IMR-90 (cell line): ENCODE results near the gene CEP72. TPM values are rescaled to one million over a fixed set of nuclear protein-coding genes. Genes with fewer than 3 reads are reported as not detected.

ENCODE experiments used
- ATAC-seq: fragments of 200-7000 bp; cut with Tn5 transposase; 2 replicates; pipeline ENCODE4 v1.9.1; 2020; ENCODE audit warnings: low read depth, mild to moderate bottlenecking, moderate library complexity
- BruUV-seq: library from RNA; stranded (reverse); fragments of 400-500 nt; replicated peaks from 2 replicates; lab custom pipeline; 2021; lab: Mats Ljungman, UMichigan
- CTCF ChIA-PET: fragments of 300-600 bp; formaldehyde crosslinking; extraction: SDS; loops from one replicate; lab custom pipeline; 2021; ENCODE audit warnings: antibody characterized with exemption; lab: Yijun Ruan, JAX
- POLR2A ChIA-PET: fragments of 300-600 bp; sonication (Branson Sonifier 250); formaldehyde crosslinking; loops from one replicate; lab custom pipeline; 2022; ENCODE audit warnings: antibody characterized with exemption; ENCODE audit not compliant: unreplicated experiment; lab: Charles Lee
- DNase-seq: peaks from one replicate; pipeline ENCODE4 v3.0.0; 2013
- H2AFZ ChIP-seq: replicated peaks from 2 replicates; pipeline ENCODE3; 2013; ENCODE audit warnings: low read length, mild to moderate bottlenecking; ENCODE audit not compliant: poor library complexity
- H2AK5ac ChIP-seq: 2 replicates; pipeline ENCODE4 v1.6.1; 2013; ENCODE audit warnings: low read depth, low read length, inconsistent platforms
- H2AK9ac ChIP-seq: replicated peaks from 2 replicates; pipeline ENCODE3; 2013; ENCODE audit warnings: mild to moderate bottlenecking, low read depth, low read length, moderate library complexity; ENCODE audit not compliant: poor library complexity
- H2BK120ac ChIP-seq: 2 replicates; pipeline ENCODE4 v1.6.1; 2013; ENCODE audit warnings: low read depth, low read length, inconsistent platforms
- H2BK15ac ChIP-seq: 3 replicates; pipeline ENCODE4 v1.6.1; 2013; ENCODE audit warnings: low read depth, low read length, inconsistent platforms
- H2BK20ac ChIP-seq: 2 replicates; pipeline ENCODE4 v1.6.1; 2013; ENCODE audit warnings: low read depth, mild to moderate bottlenecking, inconsistent platforms, low read length, moderate library complexity
- H2BK5ac ChIP-seq: 2 replicates; pipeline ENCODE4 v1.6.1; 2013; ENCODE audit warnings: mild to moderate bottlenecking, low read depth, low read length, inconsistent platforms; ENCODE audit not compliant: poor library complexity, severe bottlenecking
- H3K14ac ChIP-seq: replicated peaks from 2 replicates; pipeline ENCODE4 v1.6.1; 2013; ENCODE audit warnings: low read depth, low read length, inconsistent platforms
- H3K18ac ChIP-seq: 2 replicates; pipeline ENCODE4 v1.6.1; 2013; ENCODE audit warnings: low read depth, low read length, control low read depth
- H3K23ac ChIP-seq: 2 replicates; pipeline ENCODE4 v1.6.1; 2013; ENCODE audit warnings: low read depth, low read length, inconsistent platforms
- H3K27ac ChIP-seq: 2 replicates; pipeline ENCODE4 v1.5.1; 2013; ENCODE audit warnings: mild to moderate bottlenecking, control low read depth, low read length; ENCODE audit not compliant: insufficient read depth
- H3K27me3 ChIP-seq: 2 replicates; pipeline ENCODE4 v1.6.1; 2013; ENCODE audit warnings: low read length; ENCODE audit not compliant: control insufficient read depth, insufficient read depth
- H3K36me3 ChIP-seq: 2 replicates; pipeline ENCODE4 v1.6.1; 2013; ENCODE audit warnings: low read length, mixed read lengths; ENCODE audit not compliant: control insufficient read depth, insufficient read depth
- H3K4ac ChIP-seq: 2 replicates; pipeline ENCODE4 v1.6.1; 2013; ENCODE audit warnings: low read depth, low read length, inconsistent platforms
- H3K4me1 ChIP-seq: 2 replicates; pipeline ENCODE4 v1.6.1; 2013; ENCODE audit warnings: low read length, mixed read lengths; ENCODE audit not compliant: control insufficient read depth, insufficient read depth
- H3K4me2 ChIP-seq: 2 replicates; pipeline ENCODE4 v1.6.1; 2013; ENCODE audit warnings: low read depth, mild to moderate bottlenecking, control low read depth, low read length, moderate library complexity
- H3K4me3 ChIP-seq: 2 replicates; pipeline ENCODE4 v1.5.1; 2013; ENCODE audit warnings: low read depth, mild to moderate bottlenecking, control low read depth, low read length, moderate library complexity; ENCODE audit not compliant: insufficient read depth
- H3K56ac ChIP-seq: 2 replicates; pipeline ENCODE4 v1.6.1; 2013; ENCODE audit warnings: low read length, inconsistent platforms; ENCODE audit not compliant: insufficient read depth; ENCODE audit errors: extremely low read depth
- H3K79me1 ChIP-seq, 2 experiments: 2 replicates each; pipeline ENCODE4 v1.6.1; 2013; ENCODE audit warnings: low read length in 2 of 2, inconsistent platforms in 1 of 2, low read depth in 1 of 2
- H3K9ac ChIP-seq: 2 replicates; pipeline ENCODE4 v1.6.1; 2013; ENCODE audit warnings: low read depth, low read length, control low read depth
- H3K9me1 ChIP-seq: 2 replicates; pipeline ENCODE4 v1.6.1; 2013; ENCODE audit warnings: low read length, inconsistent platforms; ENCODE audit not compliant: insufficient read depth
- H3K9me3 ChIP-seq: 2 replicates; pipeline ENCODE4 v1.6.1; 2013; ENCODE audit warnings: low read length; ENCODE audit not compliant: control insufficient read depth, insufficient read depth
- H4K20me1 ChIP-seq: 2 replicates; pipeline ENCODE4 v1.6.1; 2013; ENCODE audit warnings: low read length, inconsistent platforms; ENCODE audit not compliant: insufficient read depth
- H4K5ac ChIP-seq: 2 replicates; pipeline ENCODE4 v1.6.1; 2013; ENCODE audit warnings: mild to moderate bottlenecking, low read depth, low read length, control low read depth
- H4K8ac ChIP-seq, 2 experiments: 2 replicates each; pipeline ENCODE4 v1.6.1; 2013; ENCODE audit warnings: low read depth in 2 of 2, low read length in 2 of 2, control low read depth in 1 of 2, inconsistent platforms in 1 of 2
- H4K91ac ChIP-seq: 2 replicates; pipeline ENCODE4 v1.6.1; 2013; ENCODE audit warnings: low read depth, low read length, inconsistent platforms; ENCODE audit not compliant: insufficient read depth
- BHLHE40 ChIP-seq: fragments of 150-350 bp; IDR thresholded peaks from 2 replicates; pipeline ENCODE4 v1.6.1; 2016; ENCODE audit warnings: mild to moderate bottlenecking, low read depth, low read length
- CEBPB ChIP-seq: IDR thresholded peaks from 2 replicates; pipeline ENCODE4 v1.6.1; 2012; ENCODE audit warnings: low read depth, low read length, improper control_type of control experiment
- CHD1 ChIP-seq: IDR thresholded peaks from 2 replicates; pipeline ENCODE4 v1.6.1; 2012; ENCODE audit warnings: low read depth, low read length, improper control_type of control experiment
- FOS ChIP-seq: fragments of 150-350 bp; IDR thresholded peaks from 2 replicates; pipeline ENCODE4 v1.6.1; 2016; ENCODE audit warnings: low read depth, low read length
- MAFK ChIP-seq: IDR thresholded peaks from 2 replicates; pipeline ENCODE4 v1.6.1; 2012; ENCODE audit warnings: low read depth, low read length, improper control_type of control experiment
- MAZ ChIP-seq: IDR thresholded peaks from 2 replicates; pipeline ENCODE4 v1.6.1; 2012; ENCODE audit warnings: low read depth, mild to moderate bottlenecking, low read length, improper control_type of control experiment, moderate library complexity, borderline replicate concordance
- MXI1 ChIP-seq: IDR thresholded peaks from 2 replicates; pipeline ENCODE4 v1.6.1; 2012; ENCODE audit warnings: low read depth, mild to moderate bottlenecking, low read length, moderate library complexity, borderline replicate concordance
- NFE2L2 ChIP-seq: fragments of 150-350 bp; IDR thresholded peaks from 2 replicates; pipeline ENCODE4 v1.6.1; 2016; ENCODE audit warnings: low read depth, mild to moderate bottlenecking, low read length
- POLR2A ChIP-seq: IDR thresholded peaks from 2 replicates; pipeline ENCODE4 v1.6.1; 2012; ENCODE audit warnings: mild to moderate bottlenecking, low read depth, low read length
- RAD21 ChIP-seq: IDR thresholded peaks from 2 replicates; pipeline ENCODE4 v1.6.1; 2012; ENCODE audit warnings: low read length, improper control_type of control experiment
- RCOR1 ChIP-seq: IDR thresholded peaks from 2 replicates; pipeline ENCODE4 v1.6.1; 2012; ENCODE audit warnings: mild to moderate bottlenecking, low read length, improper control_type of control experiment; ENCODE audit not compliant: insufficient replicate concordance
- RFX5 ChIP-seq: IDR thresholded peaks from 2 replicates; pipeline ENCODE4 v1.8.0; 2012; ENCODE audit warnings: low read depth, mild to moderate bottlenecking, low read length, moderate library complexity
- SMC3 ChIP-seq: fragments of 150-350 bp; IDR thresholded peaks from 2 replicates; pipeline ENCODE4 v1.6.1; 2016; ENCODE audit warnings: low read depth, mild to moderate bottlenecking, antibody characterized with exemption, low read length, moderate library complexity
- WGBS, 2 experiments: methylation state at CpG; one replicate each; pipeline versions ENCODE4 v1.1.5 to v1.1.7; 2013; ENCODE audit warnings: missing lambda C conversion rate in 2 of 2; ENCODE audit not compliant: insufficient read length in 1 of 2; ENCODE audit errors: extremely low coverage in 2 of 2; 5-methylcytosine and 5-hydroxymethylcytosine counted together
- dilution Hi-C: fragments of 300-500 bp; cut with HindIII; formaldehyde crosslinking; loops from one replicate; pipeline ENCODE4 v1.14.3; 2018; ENCODE audit warnings: low sequenced_read_pairs; ENCODE audit not compliant: unreplicated experiment
- in situ Hi-C: fragments of 300-500 bp; cut with MboI; formaldehyde crosslinking; loops from 3 replicates; pipeline ENCODE4 v1.14.3; 2019; ENCODE audit warnings: low sequenced_read_pairs, inconsistent platforms, mixed read lengths
- intact Hi-C: fragments of 100-400 bp; cut with micrococcal nuclease; formaldehyde crosslinking; loops from 2 replicates; pipeline ENCODE4 v1.10.0; 2022
- polyA plus RNA-seq, 3 experiments: library from polyadenylated mRNA; depleted of rRNA; stranded (reverse); fragments of >200 nt; gene quantifications; 2 replicates each; pipeline ENCODE4 v1.2.3, GENCODE V29; 2012; ENCODE audit warnings: low replicate concordance in 1 of 3
- total RNA-seq: library from RNA; depleted of rRNA; stranded (reverse); fragments of >200 nt; gene quantifications from 2 replicates; pipeline ENCODE4 v1.2.3, GENCODE V29; 2012
- TF ChIP-seq, protein P1 (sequence below): fragments of 150-350 bp; IDR thresholded peaks from 2 replicates; pipeline ENCODE4 v1.6.1; 2017; ENCODE audit warnings: mild to moderate bottlenecking, antibody characterized with exemption, low read length, low read depth
- TF ChIP-seq, protein P2 (sequence below): fragments of 150-350 bp; IDR thresholded peaks from 2 replicates; pipeline ENCODE4 v1.6.1; 2016; ENCODE audit warnings: low read depth, mild to moderate bottlenecking, low read length, moderate library complexity, borderline replicate concordance
- TF ChIP-seq, protein P3 (sequence below): conservative IDR thresholded peaks from 2 replicates; pipeline ENCODE4 v1.5.1; 2012; ENCODE audit warnings: mild to moderate bottlenecking, low read depth, low read length, improper control_type of control experiment

CEP72 gene
- total and polyA plus RNA-seq, 2 of the 4 experiments (the other 2 are of a cell fraction): 2.9 to 4.3 TPM

DNA sequence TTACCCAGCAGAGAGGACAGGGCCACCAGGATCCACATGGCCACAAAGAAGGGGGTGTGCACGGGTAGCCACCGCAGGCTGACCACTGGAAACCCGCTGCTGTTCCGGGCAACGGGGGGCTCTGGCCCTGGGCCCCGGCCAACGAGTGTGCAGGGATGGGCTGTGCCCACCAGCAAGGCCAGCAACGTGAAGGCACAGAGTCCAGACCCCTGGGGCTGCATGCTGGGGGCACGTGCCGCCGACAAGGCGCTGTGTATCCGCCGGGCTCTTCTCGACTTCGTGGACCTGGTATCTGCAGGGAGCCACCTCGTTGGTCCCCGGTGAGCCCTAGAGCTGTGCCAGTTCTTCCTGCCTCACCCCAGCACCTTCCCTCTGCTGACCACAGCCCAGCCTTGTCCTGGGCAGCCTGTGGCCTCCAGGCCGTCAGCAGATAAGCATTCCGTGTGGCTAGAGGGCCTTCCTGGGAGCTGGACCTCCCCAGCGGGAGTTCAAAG is 42.2 kb upstream of the CEP72 start:
- Histone ChIP-seq H3K79me1 (no peaks in the 10 kb centered on the region), H3K14ac (no peak overlapping the region), H2AK9ac (no peak overlapping the region), H2BK20ac (no peak overlapping the region), H3K27me3 (peaks cover 59% of the 10 kb centered on the region), H3K9ac (no peak overlapping the region), H2BK5ac (no peak overlapping the region), H4K5ac (no peak overlapping the region), H4K91ac (no peak overlapping the region), H4K8ac (no peak overlapping the region), H3K4ac (no peak overlapping the region), H2AK5ac (no peak overlapping the region), H2BK120ac (no peak overlapping the region), H3K4me3 (no peak overlapping the region), H3K9me1 (no peaks in the 10 kb centered on the region), H3K27ac (no peak overlapping the region), H2AFZ (no peak overlapping the region), H3K9me3 (peaks cover 5% of the 10 kb centered on the region; the same call in 1 of the 2 replicates), H3K4me1 (no peaks in the 10 kb centered on the region; the same call in 1 of the 2 replicates), H3K56ac (no peak overlapping the region), H4K20me1 (no peaks in the 10 kb centered on the region), H3K36me3 (no peaks in the 10 kb centered on the region), H2BK15ac (no peak overlapping the region), H3K4me2 (no peak overlapping the region), H3K18ac (no peak overlapping the region), H3K23ac (no peak overlapping the region)
- 71% methylated on average over 16 of the region's 21 CpGs; no CpG with 5 or more reads in 1 of the 2 experiments for WGBS, 2 experiments
- dilution Hi-C loops (no loop called here), intact Hi-C loops (no loop called here), in situ Hi-C loops (no loop called here)
- POLR2A ChIA-PET: no interaction called here
- TF ChIP-seq, protein P1, sequence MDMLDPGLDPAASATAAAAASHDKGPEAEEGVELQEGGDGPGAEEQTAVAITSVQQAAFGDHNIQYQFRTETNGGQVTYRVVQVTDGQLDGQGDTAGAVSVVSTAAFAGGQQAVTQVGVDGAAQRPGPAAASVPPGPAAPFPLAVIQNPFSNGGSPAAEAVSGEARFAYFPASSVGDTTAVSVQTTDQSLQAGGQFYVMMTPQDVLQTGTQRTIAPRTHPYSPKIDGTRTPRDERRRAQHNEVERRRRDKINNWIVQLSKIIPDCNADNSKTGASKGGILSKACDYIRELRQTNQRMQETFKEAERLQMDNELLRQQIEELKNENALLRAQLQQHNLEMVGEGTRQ: no peak
- TF ChIP-seq RCOR1: no peak
- TF ChIP-seq POLR2A: no peak
- TF ChIP-seq RFX5: no peak
- TF ChIP-seq, protein P2, sequence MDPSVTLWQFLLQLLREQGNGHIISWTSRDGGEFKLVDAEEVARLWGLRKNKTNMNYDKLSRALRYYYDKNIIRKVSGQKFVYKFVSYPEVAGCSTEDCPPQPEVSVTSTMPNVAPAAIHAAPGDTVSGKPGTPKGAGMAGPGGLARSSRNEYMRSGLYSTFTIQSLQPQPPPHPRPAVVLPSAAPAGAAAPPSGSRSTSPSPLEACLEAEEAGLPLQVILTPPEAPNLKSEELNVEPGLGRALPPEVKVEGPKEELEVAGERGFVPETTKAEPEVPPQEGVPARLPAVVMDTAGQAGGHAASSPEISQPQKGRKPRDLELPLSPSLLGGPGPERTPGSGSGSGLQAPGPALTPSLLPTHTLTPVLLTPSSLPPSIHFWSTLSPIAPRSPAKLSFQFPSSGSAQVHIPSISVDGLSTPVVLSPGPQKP: no peak
- TF ChIP-seq MAFK: no peak
- TF ChIP-seq CEBPB: no peak
- no peak for TF ChIP-seq MXI1
- TF ChIP-seq, protein P3, sequence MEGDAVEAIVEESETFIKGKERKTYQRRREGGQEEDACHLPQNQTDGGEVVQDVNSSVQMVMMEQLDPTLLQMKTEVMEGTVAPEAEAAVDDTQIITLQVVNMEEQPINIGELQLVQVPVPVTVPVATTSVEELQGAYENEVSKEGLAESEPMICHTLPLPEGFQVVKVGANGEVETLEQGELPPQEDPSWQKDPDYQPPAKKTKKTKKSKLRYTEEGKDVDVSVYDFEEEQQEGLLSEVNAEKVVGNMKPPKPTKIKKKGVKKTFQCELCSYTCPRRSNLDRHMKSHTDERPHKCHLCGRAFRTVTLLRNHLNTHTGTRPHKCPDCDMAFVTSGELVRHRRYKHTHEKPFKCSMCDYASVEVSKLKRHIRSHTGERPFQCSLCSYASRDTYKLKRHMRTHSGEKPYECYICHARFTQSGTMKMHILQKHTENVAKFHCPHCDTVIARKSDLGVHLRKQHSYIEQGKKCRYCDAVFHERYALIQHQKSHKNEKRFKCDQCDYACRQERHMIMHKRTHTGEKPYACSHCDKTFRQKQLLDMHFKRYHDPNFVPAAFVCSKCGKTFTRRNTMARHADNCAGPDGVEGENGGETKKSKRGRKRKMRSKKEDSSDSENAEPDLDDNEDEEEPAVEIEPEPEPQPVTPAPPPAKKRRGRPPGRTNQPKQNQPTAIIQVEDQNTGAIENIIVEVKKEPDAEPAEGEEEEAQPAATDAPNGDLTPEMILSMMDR: no peak
- TF ChIP-seq RAD21: no peak
- TF ChIP-seq FOS: no peak
- no peak for TF ChIP-seq SMC3
- no peak for TF ChIP-seq BHLHE40
- no peak for TF ChIP-seq NFE2L2
- no peak for TF ChIP-seq MAZ
- no peak for TF ChIP-seq CHD1
- CTCF ChIA-PET: no interaction called here
- BruUV-seq: no TSS peak
- ATAC-seq: no peak
- no peak for DNase-seq
